CD4-positive, alpha-beta T cell treated with Interleukin-17A for 4 hours (primary cell): Measurements from ENCODE around the gene ADIPOR2.
A peak's percentile ranks its signal among the peaks of the same experiment; 100 is the strongest.
"Not testable (repeated sequence)": the region's sequence is repeated elsewhere in the genome, so short reads cannot be mapped to it uniquely, and the experiment has no call there.

Experiments
- DNase-seq: peaks from one replicate; pipeline ENCODE4 v3.0.0-alpha.2; 2020; ENCODE audit warnings: mixed read lengths

ADIPOR2 gene

DNA sequence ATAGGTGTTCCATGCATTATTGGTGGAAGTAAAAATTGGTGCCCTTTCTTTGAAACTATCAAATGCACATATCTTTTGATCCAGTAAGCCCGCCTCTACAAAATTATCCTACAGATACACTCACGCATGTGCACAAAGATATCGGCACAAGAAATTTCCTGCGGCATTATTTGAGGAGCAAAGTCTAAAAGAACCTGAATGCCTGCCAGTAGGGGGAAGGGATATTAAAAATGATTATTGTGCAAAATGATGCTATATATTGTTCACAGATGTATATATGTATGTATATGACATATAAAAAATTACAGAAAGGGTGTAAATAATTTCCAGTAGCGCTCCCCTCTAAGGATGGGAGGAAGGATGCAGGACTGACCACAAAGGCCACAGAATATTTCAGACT lies 24.7 kb upstream of the ADIPOR2 start:
- no peak for DNase-seq

DNA sequence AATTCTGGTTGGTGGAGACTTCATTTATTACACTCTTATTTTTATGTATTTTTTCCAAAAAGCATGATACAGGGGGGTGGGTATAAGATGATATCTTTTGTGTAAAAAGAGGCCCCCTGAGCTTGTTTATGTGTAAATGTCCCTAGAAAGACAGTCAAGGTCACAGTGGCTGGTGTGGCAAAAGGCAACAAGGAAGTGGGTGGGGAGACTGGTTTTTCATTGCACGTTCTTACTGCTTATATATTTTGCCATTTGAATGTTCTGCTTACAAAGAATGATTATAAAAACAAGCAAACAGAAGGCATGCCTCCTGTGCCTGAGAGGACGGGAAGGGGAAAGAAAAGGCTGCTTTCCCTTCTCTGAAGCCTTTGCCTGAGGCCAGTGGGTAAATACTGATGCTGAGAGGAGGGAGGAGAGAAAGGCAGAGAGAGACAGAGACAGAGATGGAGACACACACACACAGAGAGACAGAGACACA lies 24.1 kb upstream of the ADIPOR2 start:
- DNase-seq = peak; percentile 15

DNA sequence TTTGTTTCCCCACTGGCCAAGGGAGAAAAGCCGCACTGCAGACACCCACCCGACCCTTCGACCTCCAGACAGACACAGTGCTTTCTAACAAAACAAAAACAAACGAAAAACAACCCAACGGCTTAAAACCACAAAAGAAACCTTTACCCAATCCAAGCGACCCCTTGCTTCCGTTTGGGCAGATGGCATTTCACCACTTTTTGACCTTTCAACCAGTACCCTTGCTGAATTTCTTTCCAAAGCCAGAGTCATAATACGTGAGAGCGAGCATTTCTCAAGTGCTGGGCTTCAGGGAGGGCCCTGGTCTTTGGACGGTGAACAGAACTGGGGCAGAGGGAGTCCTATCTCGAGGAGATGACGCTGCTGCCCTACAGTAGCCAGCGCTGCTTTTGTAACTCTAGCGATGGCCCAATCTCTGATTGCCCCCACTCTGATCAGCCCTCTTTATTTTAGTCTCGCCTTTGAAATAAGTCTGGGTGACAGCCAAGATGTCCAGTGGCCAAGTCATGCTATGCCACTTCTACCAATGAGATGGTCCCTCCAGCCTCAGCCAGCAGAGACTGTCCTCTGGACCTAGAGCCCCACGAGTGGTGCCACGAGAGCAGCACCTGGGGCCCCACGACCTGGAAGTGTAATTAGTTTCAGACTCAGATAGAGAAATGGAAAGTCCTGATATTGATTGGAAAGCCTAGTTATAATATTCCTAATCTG lies 21.9 kb upstream of the ADIPOR2 start:
- no peak for DNase-seq

DNA sequence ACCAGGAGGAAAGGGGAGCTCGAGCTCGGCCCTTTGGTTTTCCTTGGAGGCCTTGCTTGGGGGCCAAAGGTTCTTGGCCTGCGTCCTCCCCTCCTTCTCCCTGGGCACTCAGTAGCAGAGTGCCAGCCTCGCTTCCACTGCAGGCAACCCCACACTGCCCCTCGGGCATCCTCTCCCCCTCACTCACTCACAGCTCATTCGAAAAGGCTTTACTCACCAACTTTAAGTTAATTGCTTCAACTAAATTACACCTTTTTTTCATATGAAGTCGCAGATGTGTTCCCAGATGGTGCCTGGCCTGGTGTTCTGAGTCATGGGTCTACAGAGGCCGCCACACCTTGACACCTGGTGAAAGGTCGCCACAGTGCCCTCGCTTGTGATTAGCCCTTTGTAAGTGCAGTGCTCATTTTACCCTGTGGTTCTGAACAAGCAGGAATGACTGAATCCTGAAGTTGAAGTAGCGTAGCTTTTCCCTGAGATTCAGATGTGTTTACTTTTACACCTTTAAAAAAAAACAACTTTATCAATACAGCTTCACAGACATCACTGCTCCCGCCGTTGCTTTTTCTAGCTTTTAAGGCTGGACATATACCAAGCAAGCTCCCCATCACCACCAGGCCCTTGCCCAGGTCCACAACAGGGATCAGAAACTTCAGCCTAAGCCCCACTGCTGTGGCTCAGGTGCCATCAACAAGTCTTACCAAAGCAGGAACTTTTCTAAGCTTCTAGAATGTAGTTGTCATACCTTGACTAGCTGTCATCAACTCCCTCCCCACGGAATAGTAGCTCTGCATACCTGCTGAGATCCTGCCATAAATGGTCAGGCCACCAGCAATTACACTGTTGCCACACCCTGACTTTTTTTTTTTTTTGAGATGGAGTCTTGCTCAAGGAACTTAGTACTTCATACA lies 20.3 kb upstream of the ADIPOR2 start:
- DNase-seq = no peak

DNA sequence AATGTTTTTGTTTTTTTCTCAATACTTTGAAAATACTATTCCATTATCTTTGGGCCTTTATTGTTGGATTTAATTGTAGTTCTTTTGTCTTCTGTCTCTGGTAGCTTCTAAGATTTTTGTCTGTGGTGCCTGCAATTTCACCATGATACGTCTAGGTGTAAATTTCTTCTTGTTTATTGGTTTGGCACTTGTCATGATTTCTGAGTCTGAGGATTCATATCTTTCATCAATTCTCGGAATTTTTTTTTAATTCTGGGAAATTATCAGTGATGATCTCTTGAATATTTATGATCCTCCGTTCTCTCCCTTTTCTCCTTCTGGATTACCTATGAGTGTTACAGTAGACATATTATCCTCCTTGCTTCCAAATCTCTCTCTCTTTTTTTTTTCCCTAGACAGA lies 14.8 kb upstream of the ADIPOR2 start:
- DNase-seq = no peak

DNA sequence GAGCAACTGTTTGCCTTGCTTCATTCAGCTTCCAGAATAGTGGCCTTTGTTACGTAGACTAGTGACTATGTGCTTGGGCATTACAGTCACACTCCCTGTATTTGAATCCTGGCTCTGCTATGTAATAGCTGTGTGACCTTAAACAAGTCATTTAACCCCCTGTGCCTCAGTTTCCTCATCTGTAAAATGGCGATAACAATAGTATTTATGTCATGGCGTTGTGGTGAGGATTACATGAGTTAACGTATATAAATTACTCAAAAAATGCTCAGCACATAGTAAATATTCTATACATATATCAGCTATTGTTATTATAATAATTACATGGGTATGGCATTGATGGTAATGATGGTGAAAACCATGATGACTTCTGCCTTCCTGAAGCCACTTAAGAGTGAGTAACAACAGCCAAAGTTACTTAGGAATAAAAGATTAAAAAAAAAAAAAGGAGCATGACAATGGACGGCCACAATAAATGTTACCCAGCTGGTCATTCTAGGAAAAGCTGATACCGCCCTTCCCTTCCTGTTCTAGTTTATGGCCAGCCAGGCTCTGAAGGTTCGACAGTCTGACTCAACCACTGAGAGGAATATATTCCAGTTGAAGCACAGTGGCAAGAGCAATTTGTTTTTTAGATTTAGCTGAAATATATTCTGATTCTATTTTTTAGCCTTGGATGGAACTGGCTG lies 9.9 kb upstream of the ADIPOR2 start:
- DNase-seq = no peak

DNA sequence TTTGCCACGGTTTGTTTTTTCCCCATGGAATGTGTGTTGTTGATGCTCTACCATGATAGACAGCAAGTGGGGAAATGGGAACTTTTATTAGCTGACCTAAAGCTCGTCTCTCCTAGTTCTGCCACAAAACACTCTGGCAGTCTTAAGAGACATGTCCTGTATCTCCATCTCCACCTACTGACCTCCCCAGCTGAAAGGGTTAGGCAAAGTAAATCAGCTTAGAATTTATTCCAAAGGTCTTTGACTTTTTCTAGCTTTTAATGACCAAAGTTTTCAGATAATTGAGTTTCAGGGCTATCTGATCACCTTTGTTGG lies 9.4 kb upstream of the ADIPOR2 start:
- DNase-seq = no peak

DNA sequence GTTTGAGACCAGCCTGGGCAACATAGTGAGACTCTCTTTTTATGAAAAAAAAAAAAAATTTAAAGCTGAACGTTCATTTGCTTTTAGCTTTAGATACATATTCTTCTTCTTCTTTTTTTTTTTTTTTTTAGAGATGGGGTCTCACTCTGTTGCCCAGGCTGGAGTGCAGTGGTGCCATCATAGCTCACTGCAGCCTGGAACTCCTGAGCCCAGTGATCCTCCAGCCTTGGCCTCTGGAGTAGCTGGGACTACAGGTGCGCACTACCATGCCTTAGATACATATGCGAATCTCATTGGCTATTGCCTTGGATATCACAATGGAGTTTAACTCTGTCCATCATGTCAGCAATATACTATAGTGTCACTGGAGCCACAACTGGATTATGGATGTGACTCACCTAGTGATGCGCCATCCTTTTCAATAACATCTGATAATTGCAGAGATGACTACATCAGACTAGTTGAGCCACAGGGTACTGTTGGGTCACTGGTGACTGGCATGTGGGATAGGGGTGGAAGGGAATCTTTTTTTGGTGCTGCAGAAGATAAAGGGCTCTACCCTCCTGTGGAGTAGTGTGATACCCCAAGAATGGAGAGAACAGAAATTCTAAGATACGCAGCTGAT lies 2.7 kb upstream of the ADIPOR2 start:
- no peak for DNase-seq

DNA sequence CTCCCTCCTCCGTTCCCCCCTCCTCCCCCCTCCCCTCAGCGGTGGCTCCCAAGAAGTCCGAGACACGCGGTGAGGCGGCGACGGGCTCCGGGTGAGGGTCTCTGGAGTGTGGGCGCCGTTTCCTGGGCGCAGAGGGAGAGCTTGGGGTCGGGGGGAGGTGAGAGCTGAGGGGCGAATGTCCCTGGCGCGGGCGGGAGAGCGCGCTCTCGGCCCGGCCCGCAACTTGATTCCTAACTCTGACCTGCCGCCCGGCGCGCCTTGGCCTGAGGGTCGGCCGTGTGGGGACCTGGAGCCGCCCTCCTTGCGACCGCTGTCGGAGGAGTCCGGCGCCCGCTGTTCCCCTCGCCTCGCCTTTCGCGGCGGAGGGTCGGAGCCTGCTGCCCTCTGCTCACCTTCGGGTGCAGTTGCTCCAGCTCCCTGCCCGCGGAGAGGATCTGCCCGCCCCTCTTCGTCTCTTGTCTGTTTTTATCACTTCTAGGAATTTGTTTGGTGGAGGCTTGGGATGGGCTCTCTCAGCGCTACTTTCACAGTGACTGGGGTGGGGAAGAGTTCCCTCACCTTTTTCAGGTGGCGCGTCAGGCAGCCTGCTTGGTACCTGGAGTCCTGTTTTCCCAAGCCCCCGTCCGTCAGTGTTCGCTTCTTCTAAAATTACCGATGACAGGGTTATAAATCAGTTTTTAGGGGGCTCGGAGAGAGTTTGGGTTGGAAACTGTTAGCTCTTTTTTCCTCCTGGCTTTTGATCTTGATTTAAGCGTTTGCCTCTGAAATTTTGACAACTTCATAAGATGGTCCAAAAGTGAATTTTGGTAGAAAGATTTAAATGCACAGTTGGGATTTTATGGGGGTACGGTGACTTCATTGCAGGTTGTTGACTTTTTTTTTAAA lies 495 bp downstream of the ADIPOR2 start:
- peak; percentile 33 for DNase-seq

DNA sequence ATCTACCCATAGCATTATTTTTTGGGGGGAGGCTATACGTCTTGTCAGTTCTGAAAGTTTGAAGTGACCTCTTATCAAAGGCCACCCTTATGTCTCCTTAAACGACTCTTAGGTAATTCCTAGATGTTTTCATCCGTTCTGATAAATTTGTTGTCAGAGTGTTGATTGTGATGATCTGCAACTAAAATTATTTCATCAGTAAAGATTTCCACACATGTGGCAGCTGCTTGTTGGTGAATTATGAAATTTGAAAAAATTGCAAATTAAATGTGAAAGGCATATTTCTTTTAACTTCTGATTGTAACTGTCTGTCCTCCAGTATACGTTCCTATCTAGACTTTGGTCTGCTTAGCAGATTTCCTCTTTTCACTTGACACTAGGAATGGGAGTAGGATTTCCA lies 1.4 kb downstream of the ADIPOR2 start:
- no peak for DNase-seq

DNA sequence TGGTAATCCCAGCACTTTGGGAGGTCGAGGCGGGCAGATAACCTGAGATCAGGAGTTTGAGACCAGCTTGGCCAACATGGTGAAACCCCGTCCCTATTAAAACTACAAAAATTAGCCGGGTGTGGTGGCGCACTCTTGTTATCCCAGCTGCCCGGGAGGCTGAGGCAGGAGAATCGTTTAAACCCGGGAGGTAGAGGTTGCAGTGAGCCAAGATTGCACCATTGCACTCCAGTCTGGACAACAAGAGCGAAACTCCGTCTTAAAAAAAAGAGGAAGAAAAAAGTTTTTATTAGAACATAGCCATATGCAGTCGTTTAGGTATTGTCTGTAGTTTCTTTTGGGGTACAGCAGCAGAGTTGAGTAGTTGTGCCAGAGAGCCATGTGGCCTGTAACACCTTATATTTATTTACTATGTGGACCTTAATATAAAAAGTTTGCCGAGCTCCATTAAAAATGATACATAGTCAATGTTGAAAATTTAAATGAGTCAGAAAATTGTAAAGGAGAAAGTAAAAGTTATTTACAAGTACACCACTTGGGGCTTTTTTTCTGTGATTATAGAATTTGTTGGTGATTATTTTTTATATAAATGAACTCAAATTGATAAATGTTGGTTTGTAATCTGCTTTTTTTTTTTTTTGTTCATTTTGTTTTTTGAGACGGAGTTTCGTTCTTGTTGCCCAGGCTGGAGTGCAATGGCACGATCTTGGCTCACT lies 2.2 kb downstream of the ADIPOR2 start:
- no peak for DNase-seq

DNA sequence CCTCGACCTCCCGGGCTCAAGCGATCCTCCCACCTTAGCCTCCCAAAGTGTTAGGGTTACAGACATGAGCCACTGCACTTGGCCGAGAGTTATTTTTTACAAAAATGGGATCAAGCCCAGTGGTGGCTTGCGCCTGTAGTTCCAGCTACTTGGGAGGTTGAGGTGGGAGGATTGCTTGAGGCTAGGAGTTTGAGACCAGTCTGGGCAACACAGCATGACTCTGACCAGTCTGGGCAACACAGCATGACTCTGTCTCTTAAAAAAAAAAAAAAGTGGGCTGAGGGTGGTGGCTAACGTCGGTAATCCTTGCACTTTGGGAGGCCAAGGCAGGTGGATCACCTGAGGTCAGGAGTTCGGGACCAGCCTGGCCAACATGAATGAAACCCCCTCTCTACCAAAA lies 4.2 kb downstream of the ADIPOR2 start:
- DNase-seq = not testable (repeated sequence)

DNA sequence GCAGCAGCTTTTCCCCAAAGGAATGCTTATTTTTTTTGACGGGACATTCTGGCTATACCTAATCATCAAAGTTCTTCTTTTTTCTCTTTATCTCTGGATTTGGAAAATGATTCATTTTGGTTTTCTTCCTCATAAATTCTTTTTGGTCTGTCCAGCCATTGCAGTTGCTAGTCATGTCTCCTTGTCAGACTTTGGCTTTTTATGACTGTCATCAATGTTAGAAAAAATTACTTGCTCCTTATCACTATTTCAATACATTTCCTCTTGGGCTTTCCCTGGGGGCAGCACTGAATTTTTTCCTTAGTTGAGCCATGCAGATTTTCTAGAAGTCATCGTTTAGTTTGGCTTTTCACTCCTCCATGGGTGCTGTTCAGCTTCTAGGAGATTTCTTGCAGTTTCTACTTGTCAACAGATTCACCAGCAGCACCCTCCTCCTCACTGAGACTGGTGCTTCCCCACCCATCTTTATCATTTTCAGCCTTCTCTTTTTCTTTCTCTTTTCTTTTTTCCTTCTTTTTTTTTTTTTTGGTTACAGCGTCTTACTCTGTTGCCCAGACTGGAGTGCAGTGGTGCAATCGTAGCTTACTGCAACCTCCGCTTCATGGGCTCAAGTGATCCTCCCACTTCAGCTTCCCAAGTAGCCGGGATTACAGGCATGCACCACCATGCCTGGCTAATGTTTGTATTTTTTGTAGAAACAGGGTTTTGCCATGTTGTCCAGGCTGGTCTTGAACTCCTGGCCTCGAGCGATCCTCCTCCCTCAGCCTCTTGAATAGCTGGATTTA lies 5.2 kb downstream of the ADIPOR2 start:
- no peak for DNase-seq

DNA sequence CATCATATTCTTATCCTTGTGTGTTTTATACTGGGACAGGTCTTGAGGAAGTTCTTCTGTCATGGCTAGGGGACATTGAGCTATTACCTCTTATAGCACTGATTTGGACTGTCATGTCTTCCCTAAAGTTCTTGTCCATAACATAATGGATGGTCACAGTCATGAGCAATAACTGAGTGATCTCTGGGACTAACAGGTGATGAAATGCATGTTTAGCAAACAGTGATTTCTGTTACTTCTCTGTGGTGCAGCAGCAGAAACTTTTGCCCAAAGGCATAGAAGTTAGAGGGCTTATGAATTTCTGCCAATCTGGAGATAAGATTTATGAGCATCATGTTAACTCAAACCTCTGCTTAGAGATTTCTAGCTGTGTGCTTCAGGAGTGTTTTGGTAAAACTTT lies 5.9 kb downstream of the ADIPOR2 start:
- no peak for DNase-seq

DNA sequence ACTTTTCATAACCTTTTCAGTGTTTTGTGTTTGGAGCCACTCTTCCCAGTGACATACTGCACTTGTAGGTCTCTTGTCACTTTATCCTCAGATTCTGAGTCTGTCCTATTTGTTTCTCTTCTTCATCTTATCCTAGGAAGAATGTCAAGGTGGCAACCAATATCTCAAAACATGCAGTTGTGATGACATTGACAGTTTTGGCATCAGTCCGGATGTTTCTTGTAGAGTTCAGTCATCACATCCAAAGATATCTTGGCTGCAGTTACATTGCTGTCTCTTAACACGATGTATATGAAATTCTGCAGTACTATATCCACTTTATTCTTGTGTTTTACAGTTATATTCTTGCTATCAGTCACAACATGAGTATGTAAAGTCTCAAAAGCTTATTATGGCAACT lies 6.4 kb downstream of the ADIPOR2 start:
- no peak for DNase-seq

DNA sequence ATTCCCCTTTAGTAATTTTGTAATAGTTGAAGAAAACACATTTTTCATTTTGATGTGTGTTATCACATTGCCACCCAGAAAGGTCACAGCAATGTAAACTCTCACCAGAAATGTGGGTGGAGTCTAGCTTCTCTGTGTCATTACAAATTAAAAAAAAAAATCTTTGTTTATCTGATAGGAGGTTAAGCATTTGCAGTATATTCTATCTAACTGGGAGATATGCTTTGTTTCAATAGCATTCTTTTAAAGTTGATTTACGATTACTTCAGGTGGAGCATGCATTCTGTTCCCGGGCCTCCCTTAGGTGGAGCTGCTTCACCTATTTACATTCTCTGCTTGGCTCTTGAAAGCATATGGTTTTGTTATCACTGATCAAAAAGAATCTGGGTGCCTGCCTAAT lies 7.8 kb downstream of the ADIPOR2 start:
- no peak for DNase-seq

DNA sequence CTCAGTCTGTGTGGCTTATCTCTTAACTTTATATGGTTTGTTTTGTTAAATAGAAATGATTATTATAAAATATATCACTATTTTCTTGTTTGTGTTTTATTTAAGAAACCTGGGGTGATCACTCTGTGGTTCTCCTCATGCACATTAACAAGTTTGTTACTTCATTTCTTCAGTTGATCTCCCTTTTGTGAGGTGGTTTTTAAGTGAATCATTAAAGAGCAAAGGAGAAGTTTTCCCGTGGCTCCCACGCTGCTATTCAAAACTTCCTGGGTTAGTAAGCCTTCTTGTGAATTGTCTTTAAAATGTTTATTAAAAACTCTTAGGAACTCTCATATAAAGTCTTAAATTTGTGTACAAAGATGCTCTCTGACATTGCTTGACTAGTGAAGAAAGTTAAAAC lies 11.8 kb downstream of the ADIPOR2 start:
- no peak for DNase-seq

DNA sequence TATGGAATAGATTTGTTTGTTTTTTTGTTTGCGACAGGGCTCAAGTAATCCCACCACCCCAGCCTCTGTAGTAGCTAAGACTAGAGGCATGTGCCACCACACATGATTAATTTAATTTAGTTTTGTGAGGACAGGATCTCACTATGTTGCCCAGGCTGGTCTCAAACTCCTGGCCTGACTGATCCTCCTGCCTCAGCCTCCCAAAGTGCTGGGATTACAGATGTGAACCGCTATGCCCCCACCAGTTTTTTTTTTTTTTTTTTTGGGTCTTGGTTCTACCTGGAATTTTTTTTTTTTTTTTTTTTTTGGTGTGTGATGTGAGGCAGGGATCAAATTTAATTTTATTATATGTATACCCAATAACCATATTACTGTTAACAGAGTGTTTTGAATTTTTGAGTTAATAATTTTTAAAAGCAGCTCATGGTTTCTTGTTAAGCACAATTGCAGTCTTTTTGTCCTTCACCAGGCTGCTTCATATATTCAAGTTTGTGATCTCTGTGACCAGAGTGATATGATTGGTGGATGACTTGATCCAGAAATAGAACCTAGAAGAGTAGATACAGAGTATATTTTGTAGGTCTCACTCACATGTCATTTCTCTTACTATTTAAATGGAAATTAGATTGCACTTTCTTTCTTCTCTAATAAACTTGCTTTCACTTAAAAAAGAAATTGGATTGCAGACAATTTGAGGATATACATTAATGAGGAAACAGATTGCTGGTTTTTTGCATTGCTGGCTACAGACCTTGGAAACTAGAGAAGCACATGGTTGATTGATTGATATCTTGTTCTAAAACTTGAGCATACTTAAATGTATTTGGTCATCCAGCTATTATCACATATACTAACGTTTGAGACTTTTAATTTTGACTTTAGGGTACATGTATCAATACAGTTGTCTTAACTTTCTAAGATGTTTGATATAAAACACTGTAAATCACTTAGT lies 13.2 kb downstream of the ADIPOR2 start:
- DNase-seq = no peak
